Neural progenitor cell (in vitro differentiated cells): ENCODE measurements around the gene NUTM2B.
"Not testable (repeated sequence)": the region's sequence is repeated elsewhere in the genome, so short reads cannot be mapped to it uniquely, and the experiment has no call there.

Experiments
- CTCF ChIP-seq: fragments of 200-600 bp; sonication (generic); IDR thresholded peaks from 2 replicates; pipeline ENCODE4 v1.5.1; 2017; ENCODE audit warnings: antibody characterized with exemption, mild to moderate bottlenecking
- EZH2 ChIP-seq: fragments of 200-600 bp; sonication (generic); IDR thresholded peaks from 2 replicates; pipeline ENCODE4 v1.6.1; 2017; ENCODE audit warnings: antibody characterized with exemption, mild to moderate bottlenecking, moderate library complexity

- not testable (repeated sequence) for TF ChIP-seq EZH2, CTCF
These were observed 16.4 kb upstream of the NUTM2B start for GRCh38 chr10:79686595-79686994.
